SK-N-SH treated with all-trans-retinoic acid at 6 μM for 48 hours (cell line): ENCODE measurements around the gene UVSSA.

Source experiments
- BACH2 ChIP-seq: fragments of 250-450 bp; sonication (Bioruptor Pico); IDR thresholded peaks from 2 replicates; pipeline ENCODE4 v1.9.0; 2021; ENCODE audit warnings: mild to moderate bottlenecking, borderline replicate concordance
- CSDC2 ChIP-seq: fragments of 250-450 bp; sonication (Bioruptor Pico); IDR thresholded peaks from 2 replicates; pipeline ENCODE4 v1.5.0; 2020; ENCODE audit warnings: mild to moderate bottlenecking, moderate library complexity
- ESRRG ChIP-seq: fragments of 250-450 bp; sonication (Bioruptor Pico); IDR thresholded peaks from 2 replicates; pipeline ENCODE4 v1.6.1; 2021; ENCODE audit warnings: mild to moderate bottlenecking
- GLIS3 ChIP-seq: fragments of 250-450 bp; sonication (Bioruptor Pico); IDR thresholded peaks from 2 replicates; pipeline ENCODE4 v1.5.0; 2020; ENCODE audit warnings: mild to moderate bottlenecking, moderate library complexity
- ISL1 ChIP-seq: fragments of 250-450 bp; sonication (Bioruptor Pico); IDR thresholded peaks from 2 replicates; pipeline ENCODE4 v2.1.2; 2022; ENCODE audit warnings: mild to moderate bottlenecking, moderate library complexity
- OSR1 ChIP-seq: fragments of 250-450 bp; sonication (Bioruptor Pico); IDR thresholded peaks from 2 replicates; pipeline ENCODE4 v1.8.0; 2022; ENCODE audit warnings: moderate library complexity, mild to moderate bottlenecking, inconsistent platforms
- RARB ChIP-seq: fragments of 250-450 bp; sonication (Bioruptor Pico); IDR thresholded peaks from 2 replicates; pipeline ENCODE4 v1.8.0; 2021; ENCODE audit warnings: mild to moderate bottlenecking, moderate library complexity
- TCF4 ChIP-seq: fragments of 250-450 bp; sonication (Bioruptor Pico); IDR thresholded peaks from 2 replicates; pipeline ENCODE4 v1.8.0; 2021; ENCODE audit warnings: mild to moderate bottlenecking, moderate library complexity, borderline replicate concordance
- ZNF8 ChIP-seq: fragments of 450-650 bp; formaldehyde crosslinking; IDR thresholded peaks from 2 replicates; pipeline ENCODE4 v1.5.0; 2020; ENCODE audit warnings: mild to moderate bottlenecking, moderate library complexity
- TF ChIP-seq, protein P1 (sequence below): fragments of 250-450 bp; sonication (Bioruptor Pico); IDR thresholded peaks from 2 replicates; pipeline ENCODE4 v1.5.1; 2020; ENCODE audit warnings: low read depth, mild to moderate bottlenecking, moderate library complexity
- TF ChIP-seq, protein P2 (sequence below): fragments of 250-450 bp; sonication (Bioruptor Pico); IDR thresholded peaks from 2 replicates; pipeline ENCODE4 v1.8.0; 2020; ENCODE audit warnings: mild to moderate bottlenecking, moderate library complexity, borderline replicate concordance
- TF ChIP-seq, protein P3 (sequence below): fragments of 250-450 bp; sonication (Bioruptor Pico); IDR thresholded peaks from 2 replicates; pipeline ENCODE4 v1.8.0; 2021; ENCODE audit warnings: low read depth, mild to moderate bottlenecking, moderate library complexity, borderline replicate concordance
- TF ChIP-seq, protein P4 (sequence below): fragments of 250-450 bp; sonication (Bioruptor Pico); IDR thresholded peaks from 2 replicates; pipeline ENCODE4 v1.5.1; 2021; ENCODE audit warnings: mild to moderate bottlenecking, moderate library complexity

DNA sequence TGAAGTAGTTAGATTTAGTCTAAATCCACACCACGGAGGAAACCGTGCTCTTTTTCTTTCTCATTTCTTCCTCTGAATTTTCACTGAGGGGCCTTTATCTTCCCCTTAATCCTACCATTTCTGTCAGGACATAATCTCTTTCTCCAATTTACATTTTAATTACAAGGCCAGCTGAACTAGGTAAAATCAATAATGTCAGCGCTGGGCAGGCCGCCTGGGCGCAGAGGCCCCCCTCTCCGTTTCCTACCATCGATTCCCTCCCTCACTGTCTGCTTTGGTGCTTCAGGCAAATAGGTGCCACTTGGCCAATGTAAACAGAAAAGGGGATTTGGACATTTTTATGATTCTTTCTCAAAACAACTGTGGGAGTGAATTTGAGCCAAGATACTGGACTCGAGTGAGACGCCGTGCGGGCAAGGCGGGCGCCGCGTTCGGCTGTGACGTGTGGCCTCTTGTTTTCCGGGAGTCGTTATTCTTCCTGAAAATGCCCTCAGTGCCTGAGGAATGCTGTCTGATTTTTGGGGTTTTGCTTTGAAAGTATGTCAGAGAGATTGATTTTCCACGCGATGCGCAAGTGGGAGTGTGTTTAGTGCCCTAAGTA, 22.6 kb downstream of the UVSSA start:
- no peak for TF ChIP-seq CSDC2 (CRISPR knock-in tag)
- TF ChIP-seq, protein P1, sequence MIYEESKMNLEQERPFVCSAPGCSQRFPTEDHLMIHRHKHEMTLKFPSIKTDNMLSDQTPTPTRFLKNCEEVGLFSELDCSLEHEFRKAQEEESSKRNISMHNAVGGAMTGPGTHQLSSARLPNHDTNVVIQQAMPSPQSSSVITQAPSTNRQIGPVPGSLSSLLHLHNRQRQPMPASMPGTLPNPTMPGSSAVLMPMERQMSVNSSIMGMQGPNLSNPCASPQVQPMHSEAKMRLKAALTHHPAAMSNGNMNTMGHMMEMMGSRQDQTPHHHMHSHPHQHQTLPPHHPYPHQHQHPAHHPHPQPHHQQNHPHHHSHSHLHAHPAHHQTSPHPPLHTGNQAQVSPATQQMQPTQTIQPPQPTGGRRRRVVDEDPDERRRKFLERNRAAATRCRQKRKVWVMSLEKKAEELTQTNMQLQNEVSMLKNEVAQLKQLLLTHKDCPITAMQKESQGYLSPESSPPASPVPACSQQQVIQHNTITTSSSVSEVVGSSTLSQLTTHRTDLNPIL, result no peak
- TF ChIP-seq ISL1 (CRISPR knock-in tag), result no peak
- TF ChIP-seq TCF4 (CRISPR knock-in tag), result no peak
- no peak for TF ChIP-seq ZNF8 (CRISPR knock-in tag)
- TF ChIP-seq, protein P2, sequence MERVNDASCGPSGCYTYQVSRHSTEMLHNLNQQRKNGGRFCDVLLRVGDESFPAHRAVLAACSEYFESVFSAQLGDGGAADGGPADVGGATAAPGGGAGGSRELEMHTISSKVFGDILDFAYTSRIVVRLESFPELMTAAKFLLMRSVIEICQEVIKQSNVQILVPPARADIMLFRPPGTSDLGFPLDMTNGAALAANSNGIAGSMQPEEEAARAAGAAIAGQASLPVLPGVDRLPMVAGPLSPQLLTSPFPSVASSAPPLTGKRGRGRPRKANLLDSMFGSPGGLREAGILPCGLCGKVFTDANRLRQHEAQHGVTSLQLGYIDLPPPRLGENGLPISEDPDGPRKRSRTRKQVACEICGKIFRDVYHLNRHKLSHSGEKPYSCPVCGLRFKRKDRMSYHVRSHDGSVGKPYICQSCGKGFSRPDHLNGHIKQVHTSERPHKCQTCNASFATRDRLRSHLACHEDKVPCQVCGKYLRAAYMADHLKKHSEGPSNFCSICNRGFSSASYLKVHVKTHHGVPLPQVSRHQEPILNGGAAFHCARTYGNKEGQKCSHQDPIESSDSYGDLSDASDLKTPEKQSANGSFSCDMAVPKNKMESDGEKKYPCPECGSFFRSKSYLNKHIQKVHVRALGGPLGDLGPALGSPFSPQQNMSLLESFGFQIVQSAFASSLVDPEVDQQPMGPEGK, result no peak
- no peak for TF ChIP-seq ESRRG (CRISPR knock-in tag)
- TF ChIP-seq BACH2, result no peak
- TF ChIP-seq OSR1, result no peak
- no peak for TF ChIP-seq RARB
- TF ChIP-seq, protein P3, sequence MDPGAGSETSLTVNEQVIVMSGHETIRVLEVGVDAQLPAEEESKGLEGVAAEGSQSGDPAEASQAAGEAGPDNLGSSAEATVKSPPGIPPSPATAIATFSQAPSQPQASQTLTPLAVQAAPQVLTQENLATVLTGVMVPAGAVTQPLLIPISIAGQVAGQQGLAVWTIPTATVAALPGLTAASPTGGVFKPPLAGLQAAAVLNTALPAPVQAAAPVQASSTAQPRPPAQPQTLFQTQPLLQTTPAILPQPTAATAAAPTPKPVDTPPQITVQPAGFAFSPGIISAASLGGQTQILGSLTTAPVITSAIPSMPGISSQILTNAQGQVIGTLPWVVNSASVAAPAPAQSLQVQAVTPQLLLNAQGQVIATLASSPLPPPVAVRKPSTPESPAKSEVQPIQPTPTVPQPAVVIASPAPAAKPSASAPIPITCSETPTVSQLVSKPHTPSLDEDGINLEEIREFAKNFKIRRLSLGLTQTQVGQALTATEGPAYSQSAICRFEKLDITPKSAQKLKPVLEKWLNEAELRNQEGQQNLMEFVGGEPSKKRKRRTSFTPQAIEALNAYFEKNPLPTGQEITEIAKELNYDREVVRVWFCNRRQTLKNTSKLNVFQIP (CRISPR knock-in tag), result no peak
- TF ChIP-seq GLIS3 (CRISPR knock-in tag), result no peak
- TF ChIP-seq, protein P4, sequence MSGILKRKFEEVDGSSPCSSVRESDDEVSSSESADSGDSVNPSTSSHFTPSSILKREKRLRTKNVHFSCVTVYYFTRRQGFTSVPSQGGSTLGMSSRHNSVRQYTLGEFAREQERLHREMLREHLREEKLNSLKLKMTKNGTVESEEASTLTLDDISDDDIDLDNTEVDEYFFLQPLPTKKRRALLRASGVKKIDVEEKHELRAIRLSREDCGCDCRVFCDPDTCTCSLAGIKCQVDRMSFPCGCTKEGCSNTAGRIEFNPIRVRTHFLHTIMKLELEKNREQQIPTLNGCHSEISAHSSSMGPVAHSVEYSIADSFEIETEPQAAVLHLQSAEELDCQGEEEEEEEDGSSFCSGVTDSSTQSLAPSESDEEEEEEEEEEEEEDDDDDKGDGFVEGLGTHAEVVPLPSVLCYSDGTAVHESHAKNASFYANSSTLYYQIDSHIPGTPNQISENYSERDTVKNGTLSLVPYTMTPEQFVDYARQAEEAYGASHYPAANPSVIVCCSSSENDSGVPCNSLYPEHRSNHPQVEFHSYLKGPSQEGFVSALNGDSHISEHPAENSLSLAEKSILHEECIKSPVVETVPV (CRISPR knock-in tag), result no peak
